Measurements from ENCODE around the gene GCSH.
"Not testable (repeated sequence)": the region's sequence is repeated elsewhere in the genome, so short reads cannot be mapped to it uniquely, and the experiment has no call there.

GCSH gene

DNA sequence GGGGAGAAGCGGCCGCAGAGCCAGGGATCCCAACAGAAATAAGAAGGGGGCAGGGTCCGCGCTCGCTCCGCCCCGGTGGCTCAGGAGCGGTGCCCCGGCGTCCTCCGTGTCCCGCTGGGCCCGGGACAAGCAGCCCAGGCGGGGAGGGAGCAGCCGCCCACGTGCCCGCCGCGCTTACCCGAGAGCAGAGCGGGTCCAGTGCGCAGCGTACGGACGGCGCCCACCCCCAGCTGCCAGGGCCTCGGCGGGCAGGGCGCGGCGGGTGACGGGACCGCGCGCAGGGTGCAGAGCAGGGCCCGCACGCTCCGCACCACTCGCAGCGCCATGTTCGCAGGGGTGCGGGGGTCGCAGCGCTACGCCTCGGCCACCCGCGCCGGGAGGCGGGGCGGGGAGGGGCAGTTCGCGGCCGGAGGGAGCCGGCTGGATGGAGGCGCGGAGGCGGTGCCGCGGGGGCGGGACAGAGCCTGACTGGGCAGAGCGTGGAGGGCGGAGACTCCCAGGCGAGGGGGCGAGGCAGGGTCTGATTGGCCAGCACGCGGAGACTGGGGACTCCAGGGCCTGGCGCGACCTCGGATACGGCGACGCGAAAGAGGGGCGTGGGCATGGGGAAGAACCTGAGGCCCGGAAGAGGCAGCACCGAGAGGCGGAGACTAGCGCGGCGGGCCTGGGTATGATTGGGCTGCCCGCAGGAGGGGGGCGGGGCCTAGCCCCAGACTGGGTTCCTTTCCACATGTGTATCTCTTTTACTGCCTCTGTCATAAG lies at the start of gene GCSH:
Gene GCSH (minus strand): TSS at position 443 of the 762 bp plus-strand sequence. CDS start 117 bp downstream, at position 326.
- peak; percentile 99 for DNase-seq

DNA sequence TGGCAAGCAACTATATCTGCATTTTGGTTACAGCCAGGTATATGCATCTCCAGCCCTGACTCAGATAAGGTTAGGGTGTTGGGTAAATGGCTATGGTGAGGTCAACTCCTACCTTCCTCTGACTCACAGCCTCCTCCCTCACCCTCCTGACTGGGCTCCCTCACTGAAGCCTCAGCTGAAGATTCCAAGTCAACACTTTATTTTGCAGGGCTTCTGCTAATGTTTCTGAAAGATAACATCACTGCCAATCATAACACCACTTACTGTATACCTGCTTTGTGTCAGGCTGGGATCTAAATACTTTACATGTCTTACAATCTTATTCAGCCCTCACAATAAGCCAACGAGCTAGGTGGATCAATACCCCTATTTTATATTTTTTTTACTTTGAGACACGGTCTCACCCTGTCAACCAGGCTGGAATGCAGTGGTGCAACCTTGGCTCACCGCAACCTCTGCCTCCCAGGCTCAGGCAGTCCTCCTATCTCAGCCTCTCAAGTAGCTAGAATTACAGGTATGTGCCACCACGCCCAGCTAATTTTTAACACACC lies 47.8 kb upstream of the GCSH start:
- no peak for DNase-seq

DNA sequence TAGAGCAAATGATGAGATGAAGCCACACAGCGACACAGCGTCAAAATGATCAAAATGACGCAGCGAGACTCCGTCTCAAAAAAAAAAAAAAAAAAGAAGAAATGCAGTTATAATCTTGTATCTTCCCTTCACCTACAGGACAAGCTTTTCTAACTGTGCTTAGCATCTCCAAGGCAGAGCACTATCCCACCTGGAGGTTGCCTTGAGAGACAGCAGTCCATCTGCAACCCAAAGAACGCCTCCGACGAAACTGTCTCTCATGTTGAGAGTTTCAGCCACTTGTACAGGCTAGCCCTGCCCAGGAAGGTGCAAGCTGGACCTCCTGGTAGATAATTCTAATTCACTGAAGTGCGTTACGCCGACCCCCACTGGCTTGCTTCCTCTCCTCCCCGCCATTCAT lies 46.7 kb upstream of the GCSH start:
- DNase-seq, result no peak

DNA sequence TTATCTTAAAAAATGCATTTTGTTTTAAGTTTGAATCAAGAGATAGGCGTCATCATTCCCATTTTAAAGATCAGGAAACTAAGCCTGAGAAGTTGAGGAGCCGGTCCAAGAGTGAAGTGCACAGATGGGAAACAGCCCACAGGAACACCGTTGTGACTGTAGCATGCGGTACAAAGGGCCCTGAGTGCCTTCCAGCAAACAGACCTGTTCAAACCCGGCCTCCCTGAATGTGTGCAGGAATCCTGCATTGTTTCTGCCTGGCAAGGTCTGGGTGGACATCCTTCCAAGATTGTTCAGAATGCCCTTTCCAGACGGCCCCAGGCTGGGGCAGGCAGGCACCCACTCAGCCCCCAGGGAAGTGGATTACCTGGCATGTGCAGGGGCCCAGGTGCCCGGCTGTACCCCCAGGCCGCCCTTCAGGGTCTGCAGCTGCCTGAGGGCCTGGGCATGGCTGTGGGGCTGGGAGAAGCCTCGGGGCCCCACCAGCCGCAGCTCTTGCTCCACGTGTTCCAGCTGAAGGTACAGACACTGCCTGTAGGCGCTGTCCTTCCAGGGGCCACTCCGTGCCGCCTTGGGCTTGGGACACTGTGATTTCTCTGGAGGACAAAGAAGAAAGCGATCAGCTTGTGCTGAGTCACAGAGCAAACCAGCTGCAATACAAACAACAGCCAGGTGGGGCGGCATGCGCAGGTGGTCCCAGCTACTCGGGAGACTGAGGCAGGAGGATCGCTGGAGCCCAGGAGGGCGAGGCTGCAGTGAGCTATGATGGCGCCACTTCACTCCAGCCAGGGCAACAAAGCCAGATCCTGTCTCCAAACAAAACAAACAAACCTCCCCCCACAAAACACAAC lies 45.0 kb upstream of the GCSH start:
- DNase-seq, result no peak

DNA sequence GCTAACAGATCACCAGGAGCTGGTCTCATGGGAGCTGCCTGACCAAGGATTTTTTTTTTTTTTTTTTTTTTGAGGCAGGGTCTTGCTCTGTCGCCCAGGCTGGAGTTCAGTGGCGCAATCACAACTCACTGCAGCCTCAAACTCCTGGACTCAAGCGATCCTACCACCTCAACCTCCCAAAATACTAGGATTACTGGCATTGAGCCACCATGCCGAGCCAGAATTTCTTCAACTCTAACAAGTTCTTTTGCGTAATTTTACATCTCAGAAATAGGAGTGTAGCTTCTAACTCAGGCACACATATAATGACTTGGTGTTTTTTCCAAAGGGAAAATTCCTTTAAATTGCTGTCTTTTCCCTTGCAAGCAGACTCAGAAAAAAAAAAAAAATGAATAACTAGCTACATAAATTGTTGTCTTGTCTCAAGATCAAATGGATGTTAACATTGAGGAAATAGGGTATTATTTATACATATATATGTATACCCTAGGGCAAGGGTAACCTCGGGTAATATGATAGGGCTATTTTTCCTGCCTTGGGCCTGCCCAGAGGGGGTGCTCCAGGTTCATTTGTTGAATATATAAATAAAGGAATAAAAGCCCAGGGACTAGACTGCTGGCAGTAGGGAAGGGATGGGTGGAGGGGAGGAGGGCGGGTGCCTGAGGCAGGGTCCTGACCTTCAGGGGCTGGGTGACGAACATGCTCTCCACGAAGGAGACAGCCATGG lies 42.8 kb upstream of the GCSH start:
- no peak for DNase-seq

DNA sequence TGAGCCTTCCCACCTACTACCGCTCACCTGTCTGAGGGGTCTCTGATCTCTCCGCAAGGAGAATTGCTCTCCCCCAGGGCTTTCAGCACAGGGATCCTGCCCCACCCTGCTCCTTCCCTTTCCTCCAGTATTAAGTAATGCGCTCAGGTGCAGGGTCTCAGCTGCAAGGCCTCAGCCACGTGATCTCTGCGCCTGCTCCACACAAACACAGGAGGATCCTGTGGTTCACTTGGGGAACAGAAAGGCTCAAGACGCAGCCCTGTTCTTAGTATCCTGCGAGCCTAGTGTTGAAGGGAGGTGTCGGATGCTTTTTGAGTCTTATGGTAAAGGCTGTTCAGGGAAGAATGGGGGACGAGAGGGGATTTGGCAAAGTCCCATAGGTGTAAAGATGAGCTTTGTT lies 41.6 kb upstream of the GCSH start:
- no peak for DNase-seq

DNA sequence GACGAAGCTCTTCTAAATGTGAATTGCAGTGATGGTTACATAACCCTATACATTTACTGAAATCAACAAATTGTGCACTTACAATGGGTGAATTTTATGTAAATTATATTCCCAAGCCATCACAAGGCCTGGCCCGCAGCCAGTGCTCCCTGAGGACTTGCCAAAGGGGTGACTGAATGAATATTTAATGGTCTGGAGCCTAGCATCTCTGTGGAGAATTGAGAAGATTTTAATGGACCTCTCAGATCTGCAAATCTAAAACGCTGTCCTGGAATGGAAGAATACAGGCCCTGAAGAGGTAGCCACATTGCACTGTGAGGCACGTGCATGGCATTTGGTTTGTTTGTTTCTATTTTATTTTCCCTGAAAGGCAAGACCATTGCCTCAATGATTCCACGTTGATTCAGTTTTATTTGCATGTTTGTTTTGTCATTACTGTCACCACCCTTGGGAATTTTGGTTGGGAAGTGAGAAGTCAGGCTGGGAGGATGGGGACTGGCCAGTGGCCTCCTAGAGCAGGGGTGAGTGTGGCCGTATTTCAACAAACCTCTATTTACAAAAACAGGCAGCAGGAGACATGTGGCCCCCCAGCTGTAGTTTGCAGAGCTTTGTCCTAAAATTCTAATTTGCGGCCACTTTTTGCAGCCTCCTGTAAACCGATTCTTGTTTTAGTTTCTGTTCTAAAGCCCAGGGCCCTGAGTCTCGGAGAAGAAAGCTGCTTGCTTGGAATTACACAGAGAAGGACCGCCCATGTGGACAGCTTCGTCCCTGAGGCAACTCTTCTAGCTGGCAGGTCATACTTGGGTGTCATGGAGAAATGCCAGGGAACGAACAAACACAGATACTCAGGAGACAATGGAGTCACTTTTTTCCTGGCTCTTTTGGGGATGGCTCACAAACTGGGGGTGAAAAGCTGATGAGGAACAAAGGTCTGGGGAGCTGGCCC lies 40.5 kb upstream of the GCSH start:
- no peak for DNase-seq

DNA sequence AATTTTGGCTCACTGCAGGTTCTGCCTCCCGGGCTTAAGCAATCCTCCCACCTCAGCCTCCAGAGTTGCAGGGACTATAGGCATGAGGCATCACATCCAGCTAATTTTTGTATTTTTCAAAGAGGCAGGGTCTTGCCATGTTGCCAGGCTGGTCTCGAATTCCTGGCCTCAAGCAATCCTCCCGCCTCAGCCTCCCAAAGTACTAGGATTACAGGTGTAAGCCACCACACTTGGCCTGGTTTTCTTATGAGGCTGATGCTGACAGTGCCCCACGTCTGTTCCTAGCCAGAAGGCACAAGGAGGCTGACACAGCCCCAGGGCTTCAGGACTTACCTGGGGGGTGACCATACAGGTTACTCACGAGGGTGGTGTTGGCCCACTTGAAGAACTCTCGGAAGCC lies 33.9 kb upstream of the GCSH start:
- DNase-seq, result no peak

DNA sequence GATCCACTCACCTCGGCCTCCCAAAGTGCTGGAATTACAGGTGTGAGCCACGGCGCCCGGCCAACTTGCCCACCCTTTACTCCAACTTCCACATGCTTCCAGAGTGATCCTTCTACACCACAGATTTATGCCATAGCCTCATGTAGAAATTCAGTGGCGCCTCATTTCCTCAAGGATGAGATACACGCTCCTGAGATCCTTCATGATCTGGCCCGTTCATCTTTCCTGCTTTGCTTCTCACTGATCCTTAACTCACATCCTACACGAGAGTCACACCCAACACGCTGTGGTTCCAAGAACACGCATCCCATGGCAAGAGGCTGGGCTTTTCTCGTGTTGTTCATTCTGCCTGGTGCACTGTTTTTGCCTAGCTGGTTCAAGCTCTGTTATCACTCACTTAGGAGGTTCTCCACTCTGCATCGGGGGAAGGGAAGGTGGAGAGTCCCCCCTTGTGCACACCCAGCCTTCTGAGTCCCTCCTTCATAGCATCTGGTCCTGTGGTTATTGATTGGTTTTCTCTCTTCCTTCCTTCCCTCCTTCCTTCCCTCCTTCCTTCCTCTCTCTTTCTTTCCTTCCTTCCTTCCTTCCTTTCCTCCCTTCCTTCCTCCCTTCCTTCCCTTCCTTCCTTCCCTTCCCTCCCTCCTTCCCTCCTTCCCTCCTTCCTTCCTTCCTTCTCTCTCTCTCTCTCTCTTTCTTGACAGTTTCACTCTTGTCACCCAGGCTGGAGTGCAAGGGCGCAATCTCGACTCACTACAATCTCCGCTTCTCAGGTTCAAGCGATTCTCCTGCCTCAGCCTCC lies 32.7 kb upstream of the GCSH start:
- DNase-seq, result no peak

DNA sequence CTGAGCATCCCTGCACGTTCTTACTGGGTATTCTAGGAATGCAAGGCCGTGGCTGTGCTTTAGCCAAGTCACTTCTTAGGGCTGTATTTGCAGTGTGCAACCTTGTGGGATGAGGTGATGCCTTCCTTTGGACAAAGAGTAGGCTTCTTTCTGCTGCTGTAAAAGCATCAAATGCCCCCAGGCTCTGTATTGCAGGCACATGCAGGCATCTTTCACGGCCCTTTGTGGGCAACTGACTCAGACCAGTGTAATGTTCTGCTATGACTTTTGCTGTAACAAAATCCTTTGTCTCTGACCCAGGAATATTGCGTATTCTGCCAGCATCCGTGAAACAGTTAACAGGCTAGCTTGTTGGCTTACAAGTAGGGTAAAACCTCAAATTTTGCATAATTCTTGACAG lies 30.9 kb upstream of the GCSH start:
- DNase-seq, result no peak

DNA sequence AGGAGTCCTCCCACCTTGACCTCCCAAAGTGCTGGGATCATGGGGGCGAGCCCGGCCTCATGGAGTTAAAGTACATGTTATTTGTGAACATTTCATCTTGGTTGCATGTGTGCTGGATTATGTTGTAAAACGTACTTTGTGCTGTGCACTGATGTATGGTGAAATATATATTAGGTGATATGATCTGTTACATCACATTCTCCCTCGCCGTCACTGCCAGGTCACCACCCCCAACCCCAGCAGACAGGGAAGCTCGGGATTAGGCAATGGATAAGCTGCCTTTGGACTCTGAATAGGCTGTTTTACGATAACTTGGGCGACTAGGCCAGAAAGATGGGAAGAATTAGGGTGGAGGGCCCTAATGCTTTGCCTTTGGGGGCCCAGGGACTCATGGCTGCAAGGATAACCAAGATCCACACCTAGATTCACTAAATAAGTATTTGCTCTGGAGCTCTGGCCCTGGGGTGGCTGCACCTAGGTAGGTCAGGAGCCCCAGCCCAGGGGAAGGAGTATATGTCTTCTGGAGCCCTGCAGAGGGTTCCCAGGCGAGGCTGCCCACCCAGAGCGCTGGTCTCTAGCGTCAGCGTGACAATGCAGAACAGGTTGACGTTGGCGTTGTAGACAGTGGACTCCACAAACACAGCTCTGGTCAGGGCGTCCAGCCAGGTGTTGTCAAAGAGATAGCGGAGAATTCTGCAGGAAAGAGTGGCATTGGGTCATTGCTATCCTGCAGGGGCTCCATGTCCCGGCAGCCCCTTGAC lies 27.1 kb upstream of the GCSH start:
- DNase-seq, result no peak

DNA sequence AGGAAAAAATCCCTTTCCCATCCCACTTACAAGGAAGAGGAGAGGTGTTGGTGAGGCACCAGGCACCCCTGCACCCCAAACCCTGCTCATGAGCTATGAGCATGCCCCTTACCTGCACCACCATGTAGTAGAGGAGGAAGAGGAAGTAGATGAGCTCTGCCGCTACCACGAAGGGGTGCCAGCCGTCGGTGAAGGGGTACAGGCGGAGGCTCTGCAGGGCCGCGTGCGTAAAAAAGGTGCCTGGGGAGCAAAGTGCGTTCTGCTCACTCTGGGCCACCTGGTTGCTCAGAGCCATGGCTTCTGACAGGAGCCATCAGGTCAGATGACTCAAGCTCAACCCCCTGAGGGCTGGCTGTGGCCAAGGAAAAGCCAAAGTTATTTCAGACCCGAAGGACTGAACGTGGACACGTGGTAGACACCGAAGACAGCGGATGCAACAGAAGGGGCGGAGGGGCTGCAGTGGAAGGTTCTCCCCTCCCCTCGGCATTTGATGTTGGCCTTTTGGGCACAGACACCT lies 25.3 kb upstream of the GCSH start:
- DNase-seq, result no peak

DNA sequence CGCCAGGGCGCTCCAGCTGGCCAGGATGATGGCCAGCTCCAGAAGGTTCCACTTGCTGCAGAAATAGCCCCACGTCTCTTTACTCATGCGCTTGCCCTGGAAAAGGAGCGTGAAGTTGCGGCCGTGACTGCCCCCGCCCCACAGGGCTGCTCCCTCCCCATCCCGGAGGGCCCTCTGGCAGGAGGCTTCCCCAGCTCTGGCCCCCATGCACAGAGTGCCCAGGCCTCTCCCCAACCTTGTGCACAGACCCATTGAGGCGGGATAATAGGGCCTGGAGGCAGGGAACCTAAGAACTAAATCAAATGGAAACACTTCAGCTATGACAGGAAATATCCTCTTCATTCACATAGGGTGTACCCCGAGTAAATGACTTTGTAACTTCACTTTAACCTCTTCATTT lies 21.2 kb upstream of the GCSH start:
- no peak for DNase-seq

DNA sequence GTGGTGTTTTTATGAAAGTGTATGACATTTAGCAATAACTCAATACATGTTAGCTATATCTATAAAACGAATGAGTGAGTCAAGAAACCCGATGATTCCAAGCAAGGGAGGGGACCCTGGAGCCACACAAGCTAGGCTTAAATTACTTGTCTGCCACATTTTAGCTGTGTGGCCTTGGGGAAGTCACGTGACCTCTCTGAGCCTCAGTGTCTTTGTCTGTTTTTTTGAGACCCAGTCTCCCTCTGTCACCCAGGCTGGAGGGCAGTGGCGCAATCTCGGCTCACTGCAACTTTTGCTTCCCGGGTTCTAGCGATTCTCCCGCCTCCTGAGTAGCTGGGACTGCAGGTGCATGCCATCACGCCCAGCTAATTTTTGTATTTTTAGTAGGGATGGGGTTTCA lies 20.1 kb upstream of the GCSH start:
- DNase-seq, result no peak

DNA sequence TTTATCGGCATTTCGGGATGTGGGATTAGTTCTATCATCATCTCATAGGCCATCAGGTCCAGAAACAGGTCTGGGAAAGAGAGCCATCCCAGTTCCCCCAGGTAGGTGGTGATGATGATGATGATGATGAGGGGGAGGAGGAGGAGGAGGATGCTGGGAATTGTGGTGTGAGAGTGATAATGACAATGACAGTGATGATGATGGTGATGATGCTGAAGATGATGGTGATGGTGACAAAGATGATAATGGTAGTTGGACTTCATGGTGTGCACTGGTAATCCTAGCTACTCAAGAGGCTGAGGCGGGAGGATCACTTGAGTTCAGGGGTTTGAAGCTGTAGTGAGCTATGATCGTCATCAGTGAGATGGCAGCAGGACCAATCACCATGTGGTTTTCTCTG lies 16.3 kb upstream of the GCSH start:
- DNase-seq, result no peak

DNA sequence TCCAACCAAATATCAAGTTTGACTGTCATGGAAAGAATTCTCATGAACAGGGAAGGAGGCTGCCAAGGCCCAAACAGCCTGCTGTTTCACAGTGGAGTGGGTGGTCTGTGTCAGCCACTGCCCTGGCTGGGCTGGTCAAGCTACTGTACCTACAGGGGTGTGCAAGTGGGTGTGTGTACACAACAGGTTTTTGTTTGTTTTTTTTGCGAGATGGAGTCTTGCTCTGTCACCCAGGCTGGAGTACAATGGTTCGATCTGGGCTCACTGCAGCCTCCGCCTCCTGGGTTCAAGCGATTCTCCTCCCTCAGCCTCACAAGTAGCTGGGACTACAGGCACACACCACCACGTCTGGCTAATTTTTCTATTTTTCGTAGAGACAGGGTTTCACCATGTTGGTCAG lies 13.1 kb upstream of the GCSH start:
- not testable (repeated sequence) for DNase-seq

DNA sequence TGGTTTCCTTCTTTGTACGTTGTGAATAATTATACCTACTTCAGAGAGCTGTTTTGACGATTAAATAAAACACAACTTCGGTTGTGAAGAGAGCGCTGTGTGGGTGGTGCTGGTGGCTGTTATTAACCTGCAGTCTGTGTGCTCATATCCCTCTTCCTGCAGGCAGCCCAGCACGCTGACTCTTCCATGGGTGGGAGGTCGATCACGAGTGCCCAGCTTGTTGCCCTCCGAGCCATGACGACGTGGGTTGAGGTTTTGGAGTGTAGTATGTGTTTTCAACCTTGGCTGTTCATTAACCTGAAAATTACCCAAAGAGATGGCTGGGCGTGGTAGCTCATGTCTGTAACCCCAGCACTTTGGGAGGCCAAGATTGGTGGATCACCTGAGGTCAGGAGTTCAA lies 11.3 kb upstream of the GCSH start:
- DNase-seq, result no peak

DNA sequence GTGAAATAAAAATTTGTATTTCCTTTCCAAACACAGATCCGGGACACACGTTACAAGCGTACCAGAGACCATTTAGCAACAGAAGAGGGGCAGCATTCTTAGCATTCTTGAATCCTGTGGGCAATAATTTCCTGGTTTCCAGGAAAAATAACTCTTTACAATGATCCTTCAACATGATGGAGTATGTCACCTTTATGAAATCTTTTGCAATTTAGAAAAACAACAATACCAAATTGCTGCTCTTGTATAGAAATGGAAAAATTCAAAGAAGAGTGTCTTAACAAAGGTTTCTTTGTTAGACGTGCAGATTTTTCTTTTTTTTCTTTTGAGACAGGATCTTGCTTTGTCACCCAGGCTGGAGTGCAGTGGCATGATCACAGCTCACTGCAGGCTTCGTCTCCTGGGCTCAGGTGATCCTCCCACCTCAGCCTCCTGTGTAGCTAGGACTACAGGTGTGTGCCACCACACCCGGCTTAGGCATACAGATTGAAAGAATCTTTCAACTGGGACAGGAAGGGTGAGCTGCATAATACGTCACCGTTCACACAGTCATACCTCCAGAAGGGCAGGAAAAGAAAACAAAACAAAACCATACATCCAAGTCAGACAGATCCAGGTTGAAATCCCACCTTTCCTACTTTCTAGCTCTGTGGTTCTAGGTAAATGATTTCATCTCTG lies 10.8 kb upstream of the GCSH start:
- no peak for DNase-seq

DNA sequence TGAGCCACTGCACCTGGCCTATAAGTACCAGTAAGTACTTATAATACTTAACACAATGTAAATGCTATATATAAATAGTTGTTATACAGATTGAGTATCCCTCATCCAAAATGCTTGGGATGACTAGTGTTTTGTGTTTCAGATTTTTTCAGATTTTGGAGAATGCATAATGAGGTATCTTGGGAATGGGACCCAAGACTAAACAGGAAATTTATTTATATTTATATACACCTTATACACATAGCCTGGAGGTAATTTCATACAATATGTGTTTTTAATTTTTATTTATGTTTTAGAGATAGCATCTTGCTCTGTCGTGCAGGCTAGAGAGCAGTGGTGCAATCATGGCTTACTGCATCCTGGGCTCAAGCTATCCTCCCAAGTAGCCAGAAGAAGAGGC lies 9.8 kb upstream of the GCSH start:
- no peak for DNase-seq

DNA sequence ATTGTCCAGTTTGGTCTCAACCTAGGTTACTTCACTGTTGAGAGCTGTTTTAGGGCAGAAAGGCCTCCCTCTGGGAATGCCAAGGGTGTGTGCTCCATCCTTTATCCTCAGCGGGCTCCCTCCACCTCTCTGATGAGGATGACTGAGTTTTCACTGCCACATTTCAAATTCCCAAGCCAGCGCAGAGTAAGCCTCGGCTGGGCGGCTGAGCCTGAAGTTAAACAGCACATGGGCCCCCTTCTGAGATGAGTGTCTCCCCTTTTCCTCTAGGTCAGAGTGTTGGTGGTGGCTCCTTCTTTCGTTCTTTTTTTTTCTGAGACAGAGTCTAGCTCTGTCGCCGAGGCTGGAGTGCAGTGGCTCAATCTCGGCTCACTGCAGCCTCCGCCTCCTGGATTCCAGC lies 5.5 kb upstream of the GCSH start:
- no peak for DNase-seq

All from activated naive CD4-positive, alpha-beta T cell treated with Interleukin-2 at 50 U/mL for 16 hours (primary cell).